GM12892 (cell line): Measurements from ENCODE around the gene CHST3.

Experiments used
- DNase-seq: peaks from one replicate; pipeline ENCODE4 v3.0.0; 2011; ENCODE audit not compliant: insufficient read length
- FAIRE-seq: peaks from 2 replicates; lab custom pipeline; 2011; peaks lifted over from hg19 to GRCh38; lab: Jason Lieb, UNC
- POLR2A ChIP-seq: IDR thresholded peaks from 2 replicates; pipeline ENCODE4 v1.6.1; 2011; ENCODE audit warnings: low read depth, low read length, control low read depth
- POLR2AphosphoS5 ChIP-seq: IDR thresholded peaks from 2 replicates; pipeline ENCODE4 v1.6.1; 2011; ENCODE audit warnings: low read depth, low read length, control low read depth
- TAF1 ChIP-seq: IDR thresholded peaks from 2 replicates; pipeline ENCODE4 v1.6.1; 2011; ENCODE audit warnings: low read depth, mild to moderate bottlenecking, control low read depth, low read length, borderline replicate concordance

CHST3 gene

GRCh38 chr10:71978476-71978875, 14.3 kb downstream of the CHST3 start:
- no peak for FAIRE-seq
- DNase-seq = no peak
- no peak for TF ChIP-seq POLR2AphosphoS5
- no peak for TF ChIP-seq TAF1
- TF ChIP-seq POLR2A = no peak

GRCh38 chr10:71978988-71979691, 14.9 kb downstream of the CHST3 start:
- no peak for DNase-seq
- no peak for TF ChIP-seq POLR2A
- TF ChIP-seq POLR2AphosphoS5 = no peak
- TF ChIP-seq TAF1 = no peak
- no peak for FAIRE-seq

GRCh38 chr10:71979692-71980062, 15.5 kb downstream of the CHST3 start:
- DNase-seq (no peak), FAIRE-seq (no peak)
- TF ChIP-seq POLR2AphosphoS5 = no peak
- no peak for TF ChIP-seq TAF1
- TF ChIP-seq POLR2A = no peak

- no peak for TF ChIP-seq POLR2AphosphoS5
- TF ChIP-seq TAF1 = no peak
- TF ChIP-seq POLR2A = no peak
- no peak for DNase-seq
- FAIRE-seq = no peak
These were observed 16.2 kb downstream of the CHST3 start for GRCh38 chr10:71980181-71981014.

- TF ChIP-seq TAF1 = no peak
- FAIRE-seq (no peak), DNase-seq (no peak)
These were observed 17.1 kb downstream of the CHST3 start for GRCh38 chr10:71981015-71981875.

- no peak for DNase-seq
- FAIRE-seq = no peak
- TF ChIP-seq POLR2AphosphoS5 = no peak
- TF ChIP-seq TAF1 = no peak
- no peak for TF ChIP-seq POLR2A
These were observed 17.7 kb downstream of the CHST3 start for GRCh38 chr10:71981876-71982230.

GRCh38 chr10:71982269-71983178, 18.3 kb downstream of the CHST3 start:
- TF ChIP-seq POLR2AphosphoS5 (no peak), POLR2A (no peak), TAF1 (no peak)
- DNase-seq (no peak), FAIRE-seq (no peak)

GRCh38 chr10:71984126-71984808, 20.1 kb downstream of the CHST3 start:
- no peak for DNase-seq
- TF ChIP-seq POLR2AphosphoS5 (no peak), TAF1 (no peak), POLR2A (no peak)
- FAIRE-seq = peak; percentile 54

GRCh38 chr10:71984809-71985388, 20.7 kb downstream of the CHST3 start:
- FAIRE-seq = peak; percentile 38
- no peak for DNase-seq
- TF ChIP-seq TAF1 = no peak
- TF ChIP-seq POLR2AphosphoS5 = no peak
- no peak for TF ChIP-seq POLR2A
